Endothelial cell (in vitro differentiated cells): Measurements from ENCODE around the gene C19orf38. TPM values are rescaled to one million over a fixed set of nuclear protein-coding genes. Genes with fewer than 3 reads are reported as not detected.

Experiments
- DNase-seq: peaks from one replicate; pipeline ENCODE4 v3.0.0; 2021; ENCODE audit warnings: low spot score
- H3K27ac Mint-ChIP-seq: one replicate; pipeline ENCODE4 v1.8.0; 2021; ENCODE audit warnings: mixed read lengths, inconsistent platforms; ENCODE audit not compliant: unreplicated experiment
- H3K27me3 Mint-ChIP-seq: one replicate; pipeline ENCODE4 v1.8.0; 2021; ENCODE audit warnings: mild to moderate bottlenecking, moderate library complexity, mixed read lengths, inconsistent platforms; ENCODE audit not compliant: unreplicated experiment
- H3K36me3 Mint-ChIP-seq: one replicate; pipeline ENCODE4 v1.8.0; 2021; ENCODE audit warnings: mild to moderate bottlenecking, low read depth, mixed read lengths, inconsistent platforms; ENCODE audit not compliant: unreplicated experiment
- H3K4me1 Mint-ChIP-seq: one replicate; pipeline ENCODE4 v1.8.0; 2021; ENCODE audit warnings: mild to moderate bottlenecking, mixed read lengths, inconsistent platforms; ENCODE audit not compliant: unreplicated experiment
- H3K4me3 Mint-ChIP-seq: one replicate; pipeline ENCODE4 v1.8.0; 2021; ENCODE audit warnings: mild to moderate bottlenecking, mixed read lengths, inconsistent platforms; ENCODE audit not compliant: unreplicated experiment
- H3K9me3 Mint-ChIP-seq: one replicate; pipeline ENCODE4 v1.8.0; 2021; ENCODE audit warnings: mixed read lengths, inconsistent platforms; ENCODE audit not compliant: unreplicated experiment
- CTCF ChIP-seq: fragments of 200-600 bp; sonication (generic); IDR thresholded peaks from one replicate; pipeline ENCODE4 v1.5.0; 2021; ENCODE audit warnings: antibody characterized with exemption; ENCODE audit not compliant: unreplicated experiment
- total RNA-seq: library from RNA; stranded (reverse); fragmentation: NEBNext Ultra II Directional; extraction: Animal tissue kit (Norgen Biotek cat#: 25700); gene quantifications from one replicate; pipeline ENCODE4 v1.2.1, GENCODE V29; 2021; ENCODE audit not compliant: unreplicated experiment

The C19orf38 gene
- total RNA-seq, 1 donor from 2014 or later: not detected

GRCh38 chr19:10878253-10878652 is 30.0 kb downstream of the C19orf38 start:
- no peak overlapping the region for H3K27ac Mint-ChIP-seq
- no peak overlapping the region for H3K4me3 Mint-ChIP-seq
- H3K4me1 Mint-ChIP-seq: peaks cover 12% of the 10 kb centered on the region
- peaks cover 5% of the 10 kb centered on the region for H3K27me3 Mint-ChIP-seq
- no peak for TF ChIP-seq CTCF
- H3K9me3 Mint-ChIP-seq: no peaks in the 10 kb centered on the region
- H3K36me3 Mint-ChIP-seq: no peaks in the 10 kb centered on the region
- no peak for DNase-seq

- Mint-ChIP-seq H3K36me3 (no peaks in the 10 kb centered on the region), H3K4me1 (peaks cover 15% of the 10 kb centered on the region), H3K9me3 (no peaks in the 10 kb centered on the region), H3K27me3 (peaks cover 2% of the 10 kb centered on the region), H3K4me3 (no peak overlapping the region), H3K27ac (no peak overlapping the region)
- DNase-seq: no peak
- TF ChIP-seq CTCF: no peak
Measured at GRCh38 chr19:10881403-10882107, 33.3 kb downstream of the C19orf38 start.

GRCh38 chr19:10882108-10882457 is 33.9 kb downstream of the C19orf38 start:
- H3K4me3 Mint-ChIP-seq: no peak overlapping the region
- H3K36me3 Mint-ChIP-seq: no peaks in the 10 kb centered on the region
- H3K4me1 Mint-ChIP-seq: peaks cover 16% of the 10 kb centered on the region
- H3K27me3 Mint-ChIP-seq: peaks cover 2% of the 10 kb centered on the region
- no peaks in the 10 kb centered on the region for H3K9me3 Mint-ChIP-seq
- TF ChIP-seq CTCF: no peak
- H3K27ac Mint-ChIP-seq: no peak overlapping the region
- DNase-seq: no peak

GRCh38 chr19:10884274-10884673 is 36.1 kb downstream of the C19orf38 start:
- Mint-ChIP-seq H3K4me1 (peaks cover 22% of the 10 kb centered on the region), H3K27ac (no peak overlapping the region), H3K4me3 (no peak overlapping the region), H3K36me3 (no peaks in the 10 kb centered on the region), H3K9me3 (no peaks in the 10 kb centered on the region), H3K27me3 (peaks cover 3% of the 10 kb centered on the region)
- no peak for TF ChIP-seq CTCF
- DNase-seq: no peak
